GM19328 (cell line): Measurements from ENCODE around the gene PCDH1.
"Not testable (repeated sequence)": the region's sequence is repeated elsewhere in the genome, so short reads cannot be mapped to it uniquely, and the experiment has no call there.

Experiments used
- ATAC-seq: cut with Tn5 transposase; IDR thresholded peaks from one replicate; pipeline ENCODE4 v1.9.1; 2021; ENCODE audit warnings: mild to moderate bottlenecking, moderate library complexity; ENCODE audit not compliant: unreplicated experiment

PCDH1 gene

DNA sequence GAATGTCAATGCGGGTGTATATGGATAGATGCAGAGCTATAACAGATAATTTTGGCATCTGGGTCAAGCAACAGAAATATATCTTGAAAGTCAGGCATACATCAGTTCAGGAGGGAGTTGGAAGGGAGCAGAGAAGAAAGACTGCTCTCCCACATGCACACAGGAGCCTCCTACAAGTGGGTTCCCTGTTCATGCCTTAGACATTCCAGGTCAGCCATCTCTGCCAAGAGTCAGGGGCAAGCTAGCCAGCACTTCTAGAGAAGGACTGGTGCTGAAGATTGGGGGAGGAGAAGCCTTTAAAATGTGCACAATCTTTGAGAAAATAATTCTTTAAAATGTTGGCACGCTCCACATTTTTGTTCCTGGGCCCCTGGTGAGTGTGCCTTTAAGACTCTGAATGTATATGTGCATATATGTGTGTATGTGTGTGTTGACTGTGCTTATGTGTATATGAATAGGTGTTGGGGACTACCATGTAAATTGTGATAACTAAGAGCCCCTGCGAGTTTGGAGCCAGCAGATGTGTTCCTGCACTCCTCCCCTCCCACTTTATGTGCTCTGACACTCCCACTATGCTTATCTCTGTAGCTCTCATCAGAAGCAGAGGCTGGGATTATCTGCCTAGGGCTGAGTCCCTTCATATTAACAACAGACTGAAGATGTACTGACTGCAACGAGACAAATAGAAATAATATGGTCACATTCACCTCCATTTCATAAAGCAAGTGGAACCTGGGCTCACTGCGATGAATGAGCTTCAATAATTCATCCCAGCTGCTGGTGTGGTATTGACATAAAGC, 24.0 kb upstream of the PCDH1 start:
- no peak for ATAC-seq

- ATAC-seq, result no peak
Observed at GRCh38 chr5:141898448-141899049, 20.3 kb upstream of the PCDH1 start.

GRCh38 chr5:141897425-141897824, 19.2 kb upstream of the PCDH1 start:
- no peak for ATAC-seq

DNA sequence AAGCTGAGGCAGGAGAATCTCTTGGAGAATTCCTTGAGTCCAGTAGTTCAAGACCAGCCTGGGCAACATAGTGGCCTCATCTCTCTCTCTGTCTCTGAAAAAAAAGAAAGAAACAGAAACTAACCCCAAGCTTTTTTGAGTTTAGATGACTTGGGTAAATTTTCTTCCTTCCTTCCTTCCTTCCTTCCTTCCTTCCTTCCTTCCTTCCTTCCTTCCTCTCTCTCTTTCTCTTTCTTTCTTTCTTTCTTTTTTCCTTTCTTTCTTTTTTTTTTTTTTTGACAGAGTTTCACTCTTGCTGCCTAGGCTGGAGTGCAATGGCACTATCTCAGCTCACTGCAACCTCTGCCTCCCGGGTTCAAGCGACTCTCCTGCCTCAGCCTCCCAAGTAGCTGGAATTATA, 12.2 kb upstream of the PCDH1 start:
- not testable (repeated sequence) for ATAC-seq

- no peak for ATAC-seq
Observed at GRCh38 chr5:141889282-141889871, 11.2 kb upstream of the PCDH1 start.

GRCh38 chr5:141883892-141884318, 5.7 kb upstream of the PCDH1 start:
- no peak for ATAC-seq

- no peak for ATAC-seq
Observed at GRCh38 chr5:141883184-141883891, 5.1 kb upstream of the PCDH1 start.

DNA sequence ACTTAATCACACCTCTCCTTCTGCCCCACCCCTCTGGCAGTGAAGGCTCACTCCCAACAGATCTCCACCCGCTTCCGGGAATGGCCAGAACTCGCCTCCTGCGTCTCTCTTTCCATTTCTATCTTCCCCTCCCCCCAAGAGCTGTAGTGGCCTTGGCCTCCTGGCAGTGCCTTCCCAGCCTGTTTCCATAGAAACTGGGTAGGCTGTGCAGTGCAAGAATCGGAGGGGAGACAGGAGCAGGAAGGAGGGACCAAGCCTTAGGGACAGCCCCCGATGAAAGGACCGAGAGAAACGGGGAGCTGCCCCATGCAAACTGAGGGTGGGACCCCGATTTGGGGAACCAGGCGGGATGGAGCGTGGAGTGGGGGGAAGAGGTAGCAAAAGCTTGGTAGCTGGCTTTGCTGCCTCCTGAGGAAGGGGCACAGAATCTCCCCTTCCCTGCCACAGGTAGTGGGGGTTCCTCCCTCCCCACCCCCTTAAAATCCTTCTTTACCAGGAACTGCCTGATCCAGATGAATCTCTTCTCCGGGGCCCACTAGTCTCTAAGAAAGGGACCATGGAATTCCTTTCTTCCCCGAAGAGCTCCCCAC, 4.5 kb upstream of the PCDH1 start:
- no peak for ATAC-seq

- no peak for ATAC-seq
Observed at GRCh38 chr5:141881886-141882285, 3.7 kb upstream of the PCDH1 start.

- no peak for ATAC-seq
Observed at GRCh38 chr5:141880961-141881801, 3.0 kb upstream of the PCDH1 start.

DNA sequence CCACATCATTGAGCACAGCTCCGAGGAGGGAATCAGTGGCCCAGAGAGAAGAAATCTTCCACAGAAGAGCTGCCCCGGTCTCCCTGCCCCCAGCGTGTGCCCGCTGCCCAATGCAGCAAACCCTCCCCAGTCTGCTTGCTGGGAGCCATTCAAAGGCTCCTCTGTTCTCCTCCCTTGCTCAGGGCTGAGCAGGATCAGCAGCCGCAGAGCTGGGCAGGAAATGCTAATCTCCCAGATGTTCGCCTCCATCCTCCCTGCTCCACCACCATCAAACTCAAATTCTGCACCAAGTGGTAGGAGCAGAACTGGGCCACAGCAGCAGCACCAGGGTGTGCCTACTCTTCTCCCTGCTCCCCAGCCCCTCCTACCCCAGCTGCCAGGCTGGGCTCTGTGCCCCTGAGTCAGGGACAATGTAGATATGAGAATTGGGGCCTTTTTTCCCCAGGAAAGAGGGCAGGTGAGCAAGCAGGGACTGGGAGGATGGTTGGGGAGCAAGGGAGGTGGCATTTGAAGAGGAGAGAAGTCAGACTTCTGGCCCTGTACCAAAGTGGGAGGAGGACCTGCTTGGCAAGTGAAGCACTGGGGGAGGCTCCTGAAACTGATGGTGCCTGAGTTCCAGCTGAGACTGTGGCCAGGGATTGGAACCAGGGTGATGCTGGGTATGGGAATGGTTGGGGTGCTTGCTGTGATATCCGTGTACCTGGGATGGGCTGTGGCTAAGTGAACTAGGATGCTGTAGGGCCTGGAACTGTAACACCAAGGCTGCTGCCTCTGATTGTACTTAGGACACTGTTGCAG, 1.9 kb upstream of the PCDH1 start:
- no peak for ATAC-seq

- no peak for ATAC-seq
Observed at GRCh38 chr5:141879426-141879759, 1.2 kb upstream of the PCDH1 start.

DNA sequence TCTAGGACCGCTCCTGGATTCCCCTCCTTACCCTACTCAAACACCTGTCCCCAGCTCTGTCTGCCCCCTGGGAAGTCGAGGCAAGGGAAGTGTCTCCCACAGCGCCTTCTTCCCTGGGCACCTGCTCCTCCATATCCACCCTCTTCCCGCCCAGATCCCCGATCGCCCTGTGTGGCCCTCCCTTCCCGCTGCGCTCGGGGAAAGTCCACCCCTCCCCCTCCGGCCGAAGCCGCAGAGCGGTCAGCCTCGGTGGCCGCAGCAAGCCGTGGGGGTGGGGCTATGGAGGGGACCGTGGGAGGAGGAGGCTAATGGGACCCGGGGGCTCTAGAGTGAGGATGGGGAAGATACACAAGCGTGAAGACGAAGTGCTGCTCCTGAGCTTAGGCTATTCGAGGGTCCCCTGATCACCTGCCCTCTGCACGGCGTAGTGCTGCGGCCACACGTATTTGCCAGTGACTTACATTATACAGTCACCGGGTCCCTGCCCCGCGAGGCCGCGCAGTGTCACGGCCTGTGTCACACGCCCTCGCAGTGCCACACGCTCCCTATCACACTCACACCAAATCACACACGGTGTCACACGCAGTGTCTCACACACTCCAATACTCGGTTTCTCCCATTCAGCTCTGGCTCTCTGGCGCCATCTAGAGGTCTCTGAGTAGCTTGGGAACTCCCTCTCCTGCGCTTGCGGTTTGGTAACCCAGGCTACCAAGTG, 658 bp upstream of the PCDH1 start:
- ATAC-seq, result peak; percentile 76

- ATAC-seq, result no peak
Observed at GRCh38 chr5:141877356-141878185, 639 bp downstream of the PCDH1 start.

DNA sequence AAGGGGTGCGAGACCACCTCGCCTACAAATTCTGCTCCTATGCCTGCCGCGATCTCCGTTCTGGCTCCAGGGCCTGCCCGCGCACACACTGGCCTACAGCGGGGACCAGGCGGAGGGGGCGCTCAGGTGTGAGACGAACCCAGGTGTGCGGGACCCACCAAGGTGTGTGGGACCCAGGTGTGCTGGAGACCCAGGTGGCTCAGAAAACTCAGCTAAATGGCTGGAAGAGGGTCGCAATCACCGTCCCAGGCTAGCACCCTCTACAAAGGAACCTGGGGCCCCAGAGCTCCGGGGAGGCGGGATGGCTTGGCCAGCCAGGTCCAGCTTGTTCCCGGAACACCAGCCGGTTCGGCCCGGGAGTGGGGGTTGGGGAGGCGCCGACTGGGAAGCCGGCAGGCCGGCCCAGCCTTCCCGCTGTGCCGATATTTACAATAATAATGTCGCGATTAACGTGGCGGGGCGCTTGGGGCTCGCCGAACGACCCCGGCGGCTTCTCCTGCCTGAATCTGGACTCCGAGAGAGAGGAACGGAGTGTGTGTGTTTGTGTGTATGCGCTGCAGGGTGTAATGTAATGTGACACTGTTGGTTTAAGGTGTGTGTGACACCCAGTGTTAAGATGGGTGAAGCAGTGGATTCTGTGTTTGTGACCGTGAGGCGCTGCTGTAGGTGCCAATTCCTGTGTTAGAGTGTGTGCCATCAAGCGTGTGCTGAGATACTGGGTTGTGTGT, 1.4 kb downstream of the PCDH1 start:
- no peak for ATAC-seq

DNA sequence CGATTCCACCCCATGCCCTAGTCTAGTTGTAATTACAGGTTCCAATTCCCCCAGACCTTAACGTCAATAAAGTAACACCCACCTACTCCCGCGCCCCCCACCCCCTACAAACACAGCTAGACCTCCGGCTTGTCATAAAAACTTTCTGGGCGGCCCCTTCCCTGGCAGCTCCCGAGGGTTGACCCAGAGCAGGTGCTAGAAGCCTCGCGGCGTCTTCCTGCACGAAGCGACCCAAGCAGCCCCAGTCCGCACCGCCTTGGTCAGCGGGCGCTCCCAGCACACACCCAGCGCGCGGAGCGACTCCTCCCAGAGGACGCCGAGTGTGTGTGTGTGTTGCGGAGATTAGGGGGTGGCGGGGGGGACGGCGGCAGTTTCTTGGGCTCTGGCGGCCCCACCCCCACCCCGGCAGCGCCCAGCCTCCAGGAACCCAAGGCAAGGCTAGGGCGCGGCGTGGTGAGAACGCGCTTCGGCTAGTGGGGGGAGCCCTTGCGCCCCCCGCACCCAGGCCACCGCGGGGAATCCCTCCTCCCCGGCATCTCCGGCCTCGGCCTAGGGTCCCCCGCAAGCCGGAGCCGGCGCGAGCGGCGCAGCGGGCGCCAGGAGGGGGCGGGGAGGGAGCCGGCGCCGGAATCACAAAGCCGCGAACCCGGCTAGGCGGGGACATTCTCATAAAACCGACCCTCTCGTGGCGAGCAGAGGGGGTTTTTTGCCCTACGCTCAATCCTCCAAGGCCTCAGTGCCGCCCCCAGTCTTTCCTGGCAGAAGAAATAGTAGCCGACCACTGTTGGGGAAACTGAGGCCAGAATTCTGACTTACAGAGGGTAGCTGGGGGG, 2.2 kb downstream of the PCDH1 start:
- ATAC-seq, result no peak
